IMR-90 (cell line): Measurements from ENCODE around the gene STAT4.

Source experiments
- CEBPB ChIP-seq: IDR thresholded peaks from 2 replicates; pipeline ENCODE4 v1.6.1; 2012; ENCODE audit warnings: low read depth, low read length, improper control_type of control experiment
- CHD1 ChIP-seq: IDR thresholded peaks from 2 replicates; pipeline ENCODE4 v1.6.1; 2012; ENCODE audit warnings: low read depth, low read length, improper control_type of control experiment
- CTCF ChIP-seq: conservative IDR thresholded peaks from 2 replicates; pipeline ENCODE4 v1.5.1; 2012; ENCODE audit warnings: mild to moderate bottlenecking, low read depth, low read length, improper control_type of control experiment
- MAFK ChIP-seq: IDR thresholded peaks from 2 replicates; pipeline ENCODE4 v1.6.1; 2012; ENCODE audit warnings: low read depth, low read length, improper control_type of control experiment
- MAZ ChIP-seq: IDR thresholded peaks from 2 replicates; pipeline ENCODE4 v1.6.1; 2012; ENCODE audit warnings: low read depth, mild to moderate bottlenecking, low read length, improper control_type of control experiment, moderate library complexity, borderline replicate concordance
- MXI1 ChIP-seq: IDR thresholded peaks from 2 replicates; pipeline ENCODE4 v1.6.1; 2012; ENCODE audit warnings: low read depth, mild to moderate bottlenecking, low read length, moderate library complexity, borderline replicate concordance
- POLR2A ChIP-seq: IDR thresholded peaks from 2 replicates; pipeline ENCODE4 v1.6.1; 2012; ENCODE audit warnings: mild to moderate bottlenecking, low read depth, low read length
- RAD21 ChIP-seq: IDR thresholded peaks from 2 replicates; pipeline ENCODE4 v1.6.1; 2012; ENCODE audit warnings: low read length, improper control_type of control experiment
- RCOR1 ChIP-seq: IDR thresholded peaks from 2 replicates; pipeline ENCODE4 v1.6.1; 2012; ENCODE audit warnings: mild to moderate bottlenecking, low read length, improper control_type of control experiment; ENCODE audit not compliant: insufficient replicate concordance
- RFX5 ChIP-seq: IDR thresholded peaks from 2 replicates; pipeline ENCODE4 v1.8.0; 2012; ENCODE audit warnings: low read depth, mild to moderate bottlenecking, low read length, moderate library complexity
- SMC3 ChIP-seq: fragments of 150-350 bp; IDR thresholded peaks from 2 replicates; pipeline ENCODE4 v1.6.1; 2016; ENCODE audit warnings: low read depth, mild to moderate bottlenecking, antibody characterized with exemption, low read length, moderate library complexity
- TF ChIP-seq, protein P1 (sequence below): fragments of 150-350 bp; IDR thresholded peaks from 2 replicates; pipeline ENCODE4 v1.6.1; 2017; ENCODE audit warnings: mild to moderate bottlenecking, antibody characterized with exemption, low read length, low read depth
- TF ChIP-seq, protein P2 (sequence below): fragments of 150-350 bp; IDR thresholded peaks from 2 replicates; pipeline ENCODE4 v1.6.1; 2016; ENCODE audit warnings: low read depth, mild to moderate bottlenecking, low read length, moderate library complexity, borderline replicate concordance

DNA sequence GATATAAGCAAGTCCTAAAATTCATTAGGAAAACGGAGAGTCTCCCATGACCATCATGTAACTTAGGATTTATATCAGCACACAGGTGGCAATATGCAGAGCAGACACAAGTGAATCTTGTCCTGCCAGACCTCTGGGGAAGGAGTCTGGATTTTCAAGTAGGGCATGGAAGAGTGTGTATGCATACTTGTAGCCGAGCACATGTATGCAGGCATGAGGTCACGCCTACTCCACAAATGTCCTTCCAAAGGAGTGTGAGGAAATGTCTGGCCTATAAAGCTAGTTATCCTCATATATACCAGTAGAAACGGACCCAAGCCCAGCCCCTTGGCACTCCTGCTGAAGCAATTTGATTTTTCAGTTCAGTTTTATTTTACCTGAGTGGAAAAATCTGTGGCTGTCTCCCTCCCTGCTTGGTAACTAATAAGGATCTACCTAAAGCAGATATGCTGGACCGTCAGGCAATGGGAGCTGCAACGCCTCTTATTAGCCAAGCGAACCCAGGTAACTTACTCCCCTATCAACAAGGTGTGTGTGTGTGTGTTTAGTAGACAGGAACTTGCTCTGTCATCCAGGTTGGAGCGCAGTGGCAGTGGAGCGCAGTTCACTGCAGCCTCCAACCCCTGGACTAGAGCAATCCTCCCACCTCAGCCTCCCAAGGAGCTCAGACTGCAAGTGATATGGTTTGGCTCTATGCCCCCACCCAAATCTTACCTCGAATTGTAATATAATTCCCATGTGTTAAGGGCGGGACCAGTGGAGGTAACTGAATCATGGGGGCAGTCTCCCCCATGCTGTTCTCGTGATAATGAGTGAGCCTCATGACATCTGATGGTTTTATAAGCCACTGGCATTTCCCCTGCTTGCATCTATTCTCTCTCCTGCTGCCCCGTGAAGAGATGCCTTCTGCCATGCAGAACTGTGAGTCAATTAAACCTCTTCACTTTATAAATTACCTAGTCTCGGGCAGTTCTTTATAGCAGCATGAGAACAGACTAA, 139.6 kb downstream of the STAT4 start:
- TF ChIP-seq CTCF (no peak), MAFK (no peak), POLR2A (no peak), CEBPB (no peak), RAD21 (no peak), RCOR1 (no peak), MXI1 (no peak), RFX5 (no peak), CHD1 (no peak), SMC3 (no peak), MAZ (no peak)
- TF ChIP-seq, protein P1, sequence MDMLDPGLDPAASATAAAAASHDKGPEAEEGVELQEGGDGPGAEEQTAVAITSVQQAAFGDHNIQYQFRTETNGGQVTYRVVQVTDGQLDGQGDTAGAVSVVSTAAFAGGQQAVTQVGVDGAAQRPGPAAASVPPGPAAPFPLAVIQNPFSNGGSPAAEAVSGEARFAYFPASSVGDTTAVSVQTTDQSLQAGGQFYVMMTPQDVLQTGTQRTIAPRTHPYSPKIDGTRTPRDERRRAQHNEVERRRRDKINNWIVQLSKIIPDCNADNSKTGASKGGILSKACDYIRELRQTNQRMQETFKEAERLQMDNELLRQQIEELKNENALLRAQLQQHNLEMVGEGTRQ = no peak
- TF ChIP-seq, protein P2, sequence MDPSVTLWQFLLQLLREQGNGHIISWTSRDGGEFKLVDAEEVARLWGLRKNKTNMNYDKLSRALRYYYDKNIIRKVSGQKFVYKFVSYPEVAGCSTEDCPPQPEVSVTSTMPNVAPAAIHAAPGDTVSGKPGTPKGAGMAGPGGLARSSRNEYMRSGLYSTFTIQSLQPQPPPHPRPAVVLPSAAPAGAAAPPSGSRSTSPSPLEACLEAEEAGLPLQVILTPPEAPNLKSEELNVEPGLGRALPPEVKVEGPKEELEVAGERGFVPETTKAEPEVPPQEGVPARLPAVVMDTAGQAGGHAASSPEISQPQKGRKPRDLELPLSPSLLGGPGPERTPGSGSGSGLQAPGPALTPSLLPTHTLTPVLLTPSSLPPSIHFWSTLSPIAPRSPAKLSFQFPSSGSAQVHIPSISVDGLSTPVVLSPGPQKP = no peak
